ENCODE measurements around the gene SOX18. TPM values are rescaled to one million over a fixed set of nuclear protein-coding genes. Genes with fewer than 3 reads are reported as not detected.

SOX18 gene
- total RNA-seq, 1 donor: not detected

DNA sequence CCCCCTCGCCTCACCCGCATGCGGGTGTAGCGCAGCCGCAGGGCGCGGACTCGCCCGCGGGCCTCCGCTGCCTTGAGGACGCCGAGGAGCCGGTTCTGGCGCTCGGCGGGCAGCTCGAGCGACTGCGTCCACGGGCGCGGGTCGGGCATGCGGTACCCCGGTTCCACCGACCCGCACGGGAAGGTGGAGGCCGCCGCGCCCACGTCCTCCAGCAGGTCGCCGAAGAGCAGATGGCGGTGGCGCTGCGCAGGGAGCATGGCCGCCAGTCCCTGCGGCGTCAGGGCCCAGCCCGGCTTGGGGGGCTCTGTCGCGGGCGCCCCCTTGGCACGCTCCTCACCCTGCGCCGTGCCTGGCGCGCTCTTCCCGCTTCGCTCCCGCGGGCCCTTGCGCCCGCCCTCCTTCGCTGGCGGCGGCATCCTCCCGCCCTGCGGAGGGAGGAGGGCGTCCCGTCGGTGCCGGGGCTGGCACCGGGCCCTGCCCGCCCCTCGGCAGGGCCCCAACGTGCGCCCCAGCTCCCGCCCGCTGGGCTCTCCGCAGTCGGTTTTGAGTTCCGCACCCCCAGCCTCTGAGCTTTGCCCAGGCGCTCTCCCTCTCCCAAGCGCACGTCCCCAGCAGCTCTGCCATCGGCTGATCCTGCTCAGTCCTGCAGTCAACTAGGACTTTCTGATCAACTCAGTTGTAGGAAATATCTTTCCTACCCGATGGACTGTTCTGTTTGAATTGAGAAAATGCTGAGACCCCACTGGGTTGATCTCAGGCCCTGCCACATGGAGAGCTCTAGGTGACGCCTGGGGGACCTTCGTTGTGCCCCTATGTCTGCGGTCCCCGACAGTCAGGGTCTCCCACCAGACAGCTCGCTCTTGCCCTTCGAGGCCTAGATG is 34.6 kb upstream of the SOX18 start, which contains the start of gene LKAAEAR1:
Gene LKAAEAR1, minus strand, starts transcription at position 595 of the 881 bp plus-strand sequence. Its CDS starts 179 bp downstream, at position 416.
- no peak for DNase-seq (ENCODE audit: low read depth)
- H3K4me3 ChIP-seq (ENCODE audit: low read depth, low read length): peak within 1 kb of the TSS; percentile 51
- TF ChIP-seq, protein P1, sequence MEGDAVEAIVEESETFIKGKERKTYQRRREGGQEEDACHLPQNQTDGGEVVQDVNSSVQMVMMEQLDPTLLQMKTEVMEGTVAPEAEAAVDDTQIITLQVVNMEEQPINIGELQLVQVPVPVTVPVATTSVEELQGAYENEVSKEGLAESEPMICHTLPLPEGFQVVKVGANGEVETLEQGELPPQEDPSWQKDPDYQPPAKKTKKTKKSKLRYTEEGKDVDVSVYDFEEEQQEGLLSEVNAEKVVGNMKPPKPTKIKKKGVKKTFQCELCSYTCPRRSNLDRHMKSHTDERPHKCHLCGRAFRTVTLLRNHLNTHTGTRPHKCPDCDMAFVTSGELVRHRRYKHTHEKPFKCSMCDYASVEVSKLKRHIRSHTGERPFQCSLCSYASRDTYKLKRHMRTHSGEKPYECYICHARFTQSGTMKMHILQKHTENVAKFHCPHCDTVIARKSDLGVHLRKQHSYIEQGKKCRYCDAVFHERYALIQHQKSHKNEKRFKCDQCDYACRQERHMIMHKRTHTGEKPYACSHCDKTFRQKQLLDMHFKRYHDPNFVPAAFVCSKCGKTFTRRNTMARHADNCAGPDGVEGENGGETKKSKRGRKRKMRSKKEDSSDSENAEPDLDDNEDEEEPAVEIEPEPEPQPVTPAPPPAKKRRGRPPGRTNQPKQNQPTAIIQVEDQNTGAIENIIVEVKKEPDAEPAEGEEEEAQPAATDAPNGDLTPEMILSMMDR (IDR thresholded peaks at IDR 0.05; ENCODE audit: insufficient read depth, low read depth, low read length): no peak

DNA sequence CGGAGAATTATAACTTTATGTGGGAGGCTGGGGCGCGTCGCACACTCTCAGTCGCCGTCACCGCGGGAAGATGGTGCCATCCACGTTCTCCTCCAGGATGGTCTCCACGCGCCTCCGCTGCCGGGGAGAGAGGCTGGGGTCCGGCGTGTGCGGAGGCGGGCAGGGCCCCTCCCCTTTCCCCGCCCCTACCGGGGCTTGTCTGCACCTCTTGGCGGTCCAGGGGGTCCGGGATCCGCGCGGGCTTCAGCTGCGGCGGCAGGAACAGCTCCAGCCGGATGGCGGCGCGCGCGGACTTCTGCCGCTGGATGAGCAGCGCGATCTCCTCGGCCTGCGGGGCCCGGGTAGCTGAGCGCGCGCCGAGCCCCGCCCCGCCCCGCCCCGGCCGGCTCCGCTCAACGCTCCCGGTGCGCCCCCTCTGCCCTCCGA is 34.0 kb upstream of the SOX18 start:
- TF ChIP-seq, protein P1 (IDR thresholded peaks at IDR 0.05; ENCODE audit: insufficient read depth, low read depth, low read length): peak; percentile 57
- H3K4me3 ChIP-seq (ENCODE audit: low read depth, low read length): peak overlapping the region; percentile 51
- peak; percentile 79 for DNase-seq (ENCODE audit: low read depth)

DNA sequence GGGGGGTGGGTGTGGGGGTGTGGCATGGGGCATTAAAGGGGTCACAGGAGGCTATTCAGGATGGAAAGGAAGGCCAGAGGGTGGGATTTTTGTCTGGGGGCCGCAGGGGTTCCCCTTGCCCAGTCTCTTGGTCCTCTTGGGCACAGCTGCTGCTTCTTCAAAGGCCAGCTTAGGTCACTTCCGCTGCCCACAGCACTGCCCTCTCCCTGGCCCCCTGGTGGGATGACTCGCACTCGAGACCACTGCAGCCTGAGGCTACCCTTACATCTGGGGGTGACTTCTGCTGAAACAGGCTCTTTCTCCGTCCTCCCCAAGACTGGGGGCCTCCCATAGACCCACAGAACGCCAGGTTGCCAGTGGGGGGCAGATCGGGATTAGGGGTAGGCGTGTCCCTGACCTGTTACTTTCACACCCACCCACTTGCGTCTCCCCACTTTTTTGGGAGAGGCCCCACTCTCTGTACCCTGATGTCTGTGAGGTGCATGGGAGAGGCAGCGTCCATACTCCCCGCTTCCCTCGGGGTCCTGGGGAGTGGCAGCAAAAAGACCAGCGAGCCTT is 33.5 kb upstream of the SOX18 start:
- DNase-seq (ENCODE audit: low read depth): no peak
- TF ChIP-seq, protein P1 (IDR thresholded peaks at IDR 0.05; ENCODE audit: insufficient read depth, low read depth, low read length): no peak
- H3K4me3 ChIP-seq (ENCODE audit: low read depth, low read length): peak overlapping the region; percentile 51

DNA sequence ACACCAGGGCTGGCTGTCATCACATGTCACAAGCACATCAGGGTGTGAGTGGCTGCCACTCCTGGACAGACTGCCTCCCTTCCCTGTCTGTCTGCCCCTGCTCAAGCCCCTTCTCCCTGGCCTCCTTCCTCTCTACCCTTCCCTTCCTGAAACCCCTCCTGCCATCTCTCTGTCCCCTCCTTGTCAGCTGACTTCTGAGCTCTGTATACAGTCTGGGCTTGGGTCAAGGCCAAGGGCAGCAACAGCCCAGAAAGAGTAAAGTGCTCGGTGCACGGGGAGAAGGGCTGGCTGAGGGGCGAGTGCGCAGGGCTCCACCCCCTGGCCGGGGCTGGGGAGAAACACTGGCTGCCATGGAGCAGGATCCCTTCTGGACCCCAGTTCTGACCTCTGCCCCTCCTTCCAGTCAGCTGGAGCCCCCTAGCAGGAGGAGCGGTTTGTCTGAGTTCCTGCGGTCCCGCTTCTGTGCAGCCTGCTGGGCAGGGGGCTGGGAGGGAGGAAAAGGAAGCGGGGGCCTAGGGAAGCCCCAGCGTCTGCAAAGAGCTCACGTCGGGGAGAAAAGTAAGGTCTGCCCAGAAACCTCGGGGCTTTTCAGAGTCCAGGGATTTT is 32.8 kb upstream of the SOX18 start:
- TF ChIP-seq, protein P1 (IDR thresholded peaks at IDR 0.05; ENCODE audit: insufficient read depth, low read depth, low read length): no peak
- H3K4me3 ChIP-seq (ENCODE audit: low read depth, low read length): no peak overlapping the region
- no peak for DNase-seq (ENCODE audit: low read depth)

DNA sequence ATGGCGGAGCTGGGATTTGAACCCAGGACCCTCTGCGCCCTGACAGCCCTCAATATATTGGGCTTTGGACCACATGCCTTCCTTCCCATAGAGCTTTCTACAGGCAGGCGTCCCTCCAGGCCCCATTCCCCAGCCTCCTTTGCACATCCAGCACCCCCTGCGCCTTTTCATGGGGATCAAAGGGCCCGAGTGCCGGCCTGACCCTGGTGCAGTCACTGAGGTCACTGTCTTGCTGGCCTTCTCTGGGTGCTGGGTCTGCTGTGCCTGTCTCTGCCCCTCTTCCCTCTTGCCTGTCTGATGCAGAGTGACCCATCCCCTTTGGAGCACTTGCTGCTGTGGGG is 32.2 kb upstream of the SOX18 start:
- TF ChIP-seq, protein P1 (IDR thresholded peaks at IDR 0.05; ENCODE audit: insufficient read depth, low read depth, low read length): no peak
- H3K4me3 ChIP-seq (ENCODE audit: low read depth, low read length): no peak overlapping the region
- DNase-seq (ENCODE audit: low read depth): no peak

DNA sequence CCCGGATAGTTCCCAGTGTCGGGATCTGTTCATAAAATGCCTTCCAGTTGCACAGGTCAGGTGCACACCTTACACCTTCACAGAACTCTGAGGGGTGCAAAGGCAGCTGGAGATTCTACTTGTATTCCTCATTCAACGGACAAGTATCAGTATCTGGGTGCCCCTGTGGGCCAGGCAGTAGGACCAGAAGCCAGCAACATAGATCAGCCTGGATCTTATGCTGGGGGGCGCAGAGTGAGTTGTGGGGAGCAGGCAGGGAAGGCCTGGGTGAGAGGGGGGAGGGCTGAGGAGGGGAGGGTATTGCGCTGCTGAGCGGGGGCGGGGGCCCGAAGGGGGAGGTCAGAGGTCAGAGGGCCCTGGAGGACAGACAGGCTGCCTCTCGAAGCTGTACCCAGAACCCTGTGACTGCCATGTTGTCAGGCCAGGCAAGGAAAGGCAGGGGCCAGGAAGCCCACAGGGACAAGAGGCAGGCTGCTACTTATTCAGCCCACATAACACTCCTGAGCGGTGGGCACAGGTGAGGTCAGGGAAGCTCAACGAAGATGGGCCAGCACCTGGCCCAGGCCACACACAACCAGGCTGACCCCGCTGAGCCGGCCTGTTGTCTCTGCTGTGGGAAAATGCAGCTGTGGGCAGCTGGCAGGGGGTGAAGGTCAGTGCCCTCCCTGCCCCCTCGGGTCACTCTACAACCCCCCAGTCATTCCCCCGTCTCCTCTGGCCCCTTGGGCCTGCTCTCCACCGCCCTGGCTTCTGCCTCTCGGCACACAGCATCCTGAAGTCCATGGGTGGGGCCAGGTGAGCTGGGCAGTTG is 31.6 kb upstream of the SOX18 start:
- no peak overlapping the region for H3K4me3 ChIP-seq (ENCODE audit: low read depth, low read length)
- DNase-seq (ENCODE audit: low read depth): no peak
- TF ChIP-seq, protein P1 (IDR thresholded peaks at IDR 0.05; ENCODE audit: insufficient read depth, low read depth, low read length): no peak

All from fibroblast of villous mesenchyme (primary cell).